Endothelial cell of umbilical vein (primary cell): Measurements from ENCODE around the gene TIMM29. TPM values are rescaled to one million over a fixed set of nuclear protein-coding genes. Genes with fewer than 3 reads are reported as not detected.

Source experiments
- BruUV-seq: library from RNA; stranded (reverse); fragments of 400-500 nt; replicated peaks from 2 replicates; lab custom pipeline; 2021; lab: Mats Ljungman, UMichigan
- CTCF ChIA-PET: fragments of 300-600, 350-600 bp; sonication (Branson Sonifier 250); formaldehyde crosslinking; loops from one replicate; lab custom pipeline; 2021; ENCODE audit warnings: antibody characterized with exemption, inconsistent platforms; lab: Charles Lee
- POLR2A ChIA-PET: fragments of 300-600, 350-600 bp; sonication (Branson Sonifier 250); formaldehyde crosslinking; loops from one replicate; lab custom pipeline; 2021; ENCODE audit warnings: antibody characterized with exemption, inconsistent platforms; lab: Charles Lee
- DNase-seq: peaks from one replicate; pipeline ENCODE4 v3.0.0-alpha.2; 2011; ENCODE audit warnings: low read depth, low spot score
- FAIRE-seq: peaks from 2 replicates; lab custom pipeline; 2011; peaks lifted over from hg19 to GRCh38; lab: Jason Lieb, UNC
- H2AFZ ChIP-seq: 2 replicates; pipeline ENCODE4 v1.6.0; 2012; ENCODE audit warnings: low read depth, low read length, control low read depth, inconsistent platforms
- H3K27ac ChIP-seq: 2 replicates; pipeline ENCODE4 v1.5.1; 2011; ENCODE audit warnings: low read depth, mild to moderate bottlenecking, control low read depth, low read length, moderate library complexity; ENCODE audit not compliant: insufficient read depth
- H3K27me3 ChIP-seq, 2 experiments: 2 replicates each; pipeline versions ENCODE4 v1.6.0 to v1.6.1; 2011; ENCODE audit warnings: low read length in 2 of 2, mixed read lengths in 1 of 2; ENCODE audit not compliant: control insufficient read depth in 2 of 2, insufficient read depth in 2 of 2
- H3K36me3 ChIP-seq, 2 experiments: 2 replicates in 1 of 2; 3 replicates in 1 of 2; pipeline ENCODE4 v1.5.1; 2011; ENCODE audit warnings: low read length in 2 of 2, mild to moderate bottlenecking in 1 of 2, moderate library complexity in 1 of 2; ENCODE audit not compliant: control insufficient read depth in 2 of 2, insufficient read depth in 2 of 2; ENCODE audit errors: extremely low read depth in 1 of 2
- H3K4me1 ChIP-seq: 3 replicates; pipeline ENCODE4 v1.5.1; 2011; ENCODE audit warnings: mild to moderate bottlenecking, low read length; ENCODE audit not compliant: control insufficient read depth, insufficient read depth; ENCODE audit errors: extremely low read depth
- H3K4me2 ChIP-seq: 2 replicates; pipeline ENCODE4 v1.6.1; 2011; ENCODE audit warnings: low read length, control low read depth, mixed read lengths; ENCODE audit not compliant: insufficient read depth
- H3K4me3 ChIP-seq, 3 experiments: fragments of 200-600 bp in 1 of 3; sonication (generic), shearing (Covaris generic) in 1 of 3; replicated peaks in 1 of 3; 2 replicates each; pipeline ENCODE4 v1.5.1; 2011 to 2016; ENCODE audit warnings: control low read depth in 3 of 3, low read length in 3 of 3, mild to moderate bottlenecking in 2 of 3, inconsistent platforms in 1 of 3, low read depth in 1 of 3, moderate library complexity in 1 of 3; ENCODE audit not compliant: insufficient read depth in 1 of 3
- H3K79me2 ChIP-seq: 2 replicates; pipeline ENCODE4 v1.6.0; 2012; ENCODE audit warnings: low read length, inconsistent platforms; ENCODE audit not compliant: control insufficient read depth, insufficient read depth
- H3K9ac ChIP-seq: replicated peaks from 2 replicates; pipeline ENCODE3; 2011; ENCODE audit warnings: low read length, control low read depth; ENCODE audit not compliant: insufficient read depth; ENCODE audit errors: extremely low read depth
- H3K9me1 ChIP-seq: replicated peaks from 3 replicates; pipeline ENCODE4 v1.6.0; 2011; ENCODE audit warnings: mild to moderate bottlenecking, low read length; ENCODE audit not compliant: control insufficient read depth, insufficient read depth; ENCODE audit errors: extremely low read depth
- H3K9me3 ChIP-seq: replicated peaks from 2 replicates; pipeline ENCODE4 v1.5.1; 2012; ENCODE audit warnings: low read length, inconsistent platforms; ENCODE audit not compliant: control insufficient read depth, insufficient read depth
- H4K20me1 ChIP-seq: replicated peaks from 2 replicates; pipeline ENCODE3; 2011; ENCODE audit warnings: mild to moderate bottlenecking, low read length; ENCODE audit not compliant: control insufficient read depth, insufficient read depth; ENCODE audit errors: extremely low read depth
- CTCF ChIP-seq, 2 donors: IDR thresholded peaks; 1 replicate in 1 of 2; 2 replicates in 1 of 2; pipeline ENCODE4 v1.5.1; 2011; ENCODE audit warnings: low read length in 2 of 2, mild to moderate bottlenecking in 2 of 2, moderate library complexity in 2 of 2, control low read depth in 1 of 2, inconsistent platforms in 1 of 2, low read depth in 1 of 2; ENCODE audit not compliant: insufficient read depth in 1 of 2; ENCODE audit errors: extremely low read depth in 1 of 2
- EZH2 ChIP-seq: IDR thresholded peaks from 2 replicates; pipeline ENCODE4 v1.6.1; 2012; ENCODE audit warnings: borderline replicate concordance, low read depth, mild to moderate bottlenecking, moderate library complexity, low read length, inconsistent platforms; ENCODE audit not compliant: severe bottlenecking
- FOS ChIP-seq: IDR thresholded peaks from 2 replicates; pipeline ENCODE4 v1.6.1; 2011; ENCODE audit warnings: mild to moderate bottlenecking, low read length, moderate library complexity, borderline replicate concordance; ENCODE audit not compliant: insufficient read depth
- GATA2 ChIP-seq: IDR thresholded peaks from 2 replicates; pipeline ENCODE4 v1.7.0; 2011; ENCODE audit warnings: low read depth, mild to moderate bottlenecking, moderate library complexity, mixed read lengths, low read length; ENCODE audit not compliant: insufficient read length, insufficient read depth
- JUN ChIP-seq: IDR thresholded peaks from 2 replicates; pipeline ENCODE4 v1.6.1; 2011; ENCODE audit warnings: borderline replicate concordance, low read depth; ENCODE audit not compliant: insufficient read length, insufficient read depth
- MAX ChIP-seq: IDR thresholded peaks from 2 replicates; pipeline ENCODE4 v1.6.1; 2011; ENCODE audit not compliant: insufficient read depth, insufficient read length
- MYC ChIP-seq: IDR thresholded peaks from one replicate; pipeline ENCODE4 v1.6.1; 2011; ENCODE audit warnings: mild to moderate bottlenecking, low read depth, low read length
- POLR2A ChIP-seq: IDR thresholded peaks from 2 replicates; pipeline ENCODE4 v1.6.1; 2012; ENCODE audit warnings: low read depth, mild to moderate bottlenecking, control low read depth, low read length
- POLR2AphosphoS5 ChIP-seq: IDR thresholded peaks from 2 replicates; pipeline ENCODE4 v1.6.1; 2012; ENCODE audit warnings: low read depth, mild to moderate bottlenecking, control low read depth, low read length, moderate library complexity; ENCODE audit not compliant: insufficient read depth
- dilution Hi-C: fragments of 300-500 bp; cut with MboI; formaldehyde crosslinking; loops from one replicate; pipeline ENCODE4 v1.15.0; 2019; ENCODE audit warnings: low sequenced_read_pairs; ENCODE audit not compliant: extremely low pct_ligation_motif_present
- intact Hi-C: fragments of 100-400 bp; cut with micrococcal nuclease; formaldehyde crosslinking; loops from one replicate; pipeline ENCODE4 v1.10.0; 2022
- polyA plus RNA-seq, 4 experiments: library from polyadenylated mRNA; depleted of rRNA in 3 of 4; stranded (reverse) in 3 of 4; unstranded in 1 of 4; fragments of >200 nt; gene quantifications; 2 replicates each; pipeline versions ENCODE4 v1.2.1 to v1.2.3, GENCODE V29; 2011 to 2012; ENCODE audit warnings: missing spikeins in 1 of 4
- total RNA-seq: library from RNA; stranded (reverse); gene quantifications from 2 replicates; pipeline ENCODE4 v1.2.3, GENCODE V29; 2021

Gene TIMM29
- total and polyA plus RNA-seq, 2 donors (not counting 3 experiments of a cell fraction or from before 2014, with no cell fraction given): 10.7 to 20.6 TPM

DNA sequence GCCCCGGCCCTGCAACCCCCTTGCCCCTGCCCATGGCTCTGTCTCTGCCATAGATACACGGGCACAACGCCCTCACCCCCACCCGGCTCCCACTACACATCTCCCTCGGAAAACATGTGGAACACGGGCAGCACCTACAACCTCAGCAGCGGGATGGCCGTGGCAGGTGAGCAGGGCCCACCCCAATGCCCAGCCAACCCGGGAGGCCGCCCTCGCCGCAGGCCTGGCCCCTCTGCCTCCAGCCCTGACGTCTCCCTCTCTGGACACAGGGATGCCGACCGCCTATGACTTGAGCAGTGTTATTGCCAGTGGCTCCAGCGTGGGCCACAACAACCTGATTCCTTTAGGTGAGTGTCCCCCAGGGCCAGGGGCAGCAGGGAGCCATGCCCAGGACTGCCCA lies 7.8 kb upstream of the TIMM29 start:
- no peak overlapping the region for H2AFZ ChIP-seq
- H3K36me3 ChIP-seq: peaks cover 0 to 47% of the 10 kb centered on the region in 2 experiments

More for the DNA sequence above, 7.8 kb upstream of the TIMM29 start:
- CTCF ChIA-PET: interaction anchor here (1.2 to 1.3 kb wide), 2 partner anchors 16 to 50 kb away, joined by 3 read pairs; partner anchors contain the start of gene CARM1
- Histone ChIP-seq H3K4me3 (no peak overlapping the region), H3K4me2 (no peak overlapping the region), H3K9me1 (no peaks in the 10 kb centered on the region), H3K27ac (no peak overlapping the region), H3K9ac (no peak overlapping the region), H3K27me3 (no peaks in the 10 kb centered on the region), H4K20me1 (no peaks in the 10 kb centered on the region), H3K79me2 (no peaks in the 10 kb centered on the region), H3K4me1 (no peaks in the 10 kb centered on the region), H3K9me3 (no peaks in the 10 kb centered on the region)
- no peak for FAIRE-seq
- intact Hi-C loops: no loop called here
- DNase-seq: no peak
- no TSS peak for BruUV-seq
- no peak for TF ChIP-seq FOS
- no peak for TF ChIP-seq GATA2
- TF ChIP-seq POLR2A: no peak
- TF ChIP-seq CTCF (IDR thresholded peaks at IDR 0.05; ENCODE audit: extremely low read depth in 1 of 2, insufficient read depth in 1 of 2, low read depth in 1 of 2, low read length in 2 of 2): no peak
- no peak for TF ChIP-seq MYC
- TF ChIP-seq EZH2: no peak
- TF ChIP-seq POLR2AphosphoS5: no peak
- TF ChIP-seq JUN: no peak
- TF ChIP-seq MAX: no peak
- dilution Hi-C loops: no loop called here
- POLR2A ChIA-PET: no interaction called here
